Stimulated activated naive CD8-positive, alpha-beta T cell treated with anti-CD3 and anti-CD28 coated beads, Interleukin-15, amount 100 ng/mL, for 72 hours (primary cell): Measurements from ENCODE around the gene ATP2B2.
A peak's percentile ranks its signal among the peaks of the same experiment; 100 is the strongest.

Source experiments
- ATAC-seq: fragments of 150-1000 bp; cut with Tn5 transposase; 2 replicates; pipeline ENCODE4 v1.10.0; 2021; ENCODE audit warnings: mild to moderate bottlenecking, moderate library complexity
- DNase-seq, 2 donors: peaks; one replicate each; pipeline ENCODE4 v3.0.0; 2021 to 2022
- H3K27ac Mint-ChIP-seq, 2 donors: one replicate each; pipeline ENCODE4 v1.8.0; 2022; ENCODE audit warnings: mild to moderate bottlenecking in 2 of 2, mixed read lengths in 2 of 2, moderate library complexity in 2 of 2
- H3K27me3 Mint-ChIP-seq: one replicate; pipeline ENCODE4 v1.8.0; 2022; ENCODE audit warnings: mixed read lengths
- H3K4me1 Mint-ChIP-seq: one replicate; pipeline ENCODE4 v1.8.0; 2022; ENCODE audit warnings: mild to moderate bottlenecking, mixed read lengths
- H3K4me3 Mint-ChIP-seq, 2 donors: one replicate each; pipeline ENCODE4 v1.8.0; 2022; ENCODE audit warnings: mild to moderate bottlenecking in 2 of 2, mixed read lengths in 2 of 2, moderate library complexity in 1 of 2
- H3K9me3 Mint-ChIP-seq, 2 donors: one replicate each; pipeline ENCODE4 v1.8.0; 2022; ENCODE audit warnings: mixed read lengths in 2 of 2

Gene ATP2B2

GRCh38 chr3:10462641-10463532 is 42.5 kb downstream of the ATP2B2 start:
- Mint-ChIP-seq H3K27ac (peak overlapping the region in 1 of 2 donors; percentile 71), H3K9me3 (no peaks in the 10 kb centered on the region), H3K27me3 (no peaks in the 10 kb centered on the region), H3K4me1 (no peaks in the 10 kb centered on the region), H3K4me3 (no peak overlapping the region)
- ATAC-seq, result no peak
- no peak for DNase-seq

- ATAC-seq (no peak), DNase-seq (no peak)
- Mint-ChIP-seq H3K27ac (no peak overlapping the region), H3K9me3 (no peaks in the 10 kb centered on the region), H3K27me3 (peaks cover 10% of the 10 kb centered on the region), H3K4me1 (no peaks in the 10 kb centered on the region), H3K4me3 (no peak overlapping the region)
These were observed 44.3 kb downstream of the ATP2B2 start for GRCh38 chr3:10460951-10461545.

GRCh38 chr3:10459954-10460754 is 45.2 kb downstream of the ATP2B2 start:
- Mint-ChIP-seq H3K4me1 (no peaks in the 10 kb centered on the region), H3K9me3 (no peaks in the 10 kb centered on the region), H3K4me3 (no peak overlapping the region), H3K27ac (no peak overlapping the region), H3K27me3 (peaks cover 10% of the 10 kb centered on the region)
- peak; percentile 79 for ATAC-seq
- peak; percentile 38 to 60 for DNase-seq

GRCh38 chr3:10457560-10457959 is 47.8 kb downstream of the ATP2B2 start:
- ATAC-seq (no peak), DNase-seq (no peak)
- Mint-ChIP-seq H3K4me1 (no peaks in the 10 kb centered on the region), H3K27me3 (peaks cover 20% of the 10 kb centered on the region), H3K4me3 (no peak overlapping the region), H3K27ac (no peak overlapping the region), H3K9me3 (no peaks in the 10 kb centered on the region)

- no peak for ATAC-seq
- Mint-ChIP-seq H3K4me1 (no peaks in the 10 kb centered on the region), H3K4me3 (no peak overlapping the region), H3K9me3 (no peaks in the 10 kb centered on the region), H3K27ac (peak overlapping the region in 1 of 2 donors; percentile 0), H3K27me3 (peaks cover 26% of the 10 kb centered on the region)
- no peak for DNase-seq
These were observed 48.4 kb downstream of the ATP2B2 start for GRCh38 chr3:10456981-10457380.

GRCh38 chr3:10455545-10455914 is 49.9 kb downstream of the ATP2B2 start:
- Mint-ChIP-seq H3K27ac (no peak overlapping the region), H3K4me3 (no peak overlapping the region), H3K9me3 (no peaks in the 10 kb centered on the region), H3K4me1 (no peaks in the 10 kb centered on the region), H3K27me3 (peaks cover 28% of the 10 kb centered on the region)
- no peak for ATAC-seq
- no peak for DNase-seq

GRCh38 chr3:10454907-10455544 is 50.4 kb downstream of the ATP2B2 start:
- Mint-ChIP-seq H3K27ac (no peak overlapping the region), H3K27me3 (peaks cover 33% of the 10 kb centered on the region), H3K4me1 (no peaks in the 10 kb centered on the region), H3K9me3 (no peaks in the 10 kb centered on the region), H3K4me3 (no peak overlapping the region)
- ATAC-seq, result no peak
- DNase-seq, result no peak

GRCh38 chr3:10453431-10454163 is 51.8 kb downstream of the ATP2B2 start:
- ATAC-seq (no peak), DNase-seq (no peak)
- Mint-ChIP-seq H3K4me1 (no peaks in the 10 kb centered on the region), H3K27me3 (peaks cover 36% of the 10 kb centered on the region), H3K9me3 (no peaks in the 10 kb centered on the region), H3K27ac (no peak overlapping the region), H3K4me3 (no peak overlapping the region)

GRCh38 chr3:10450494-10451440 is 54.6 kb downstream of the ATP2B2 start:
- no peak overlapping the region for H3K4me3 Mint-ChIP-seq
- DNase-seq (no peak), ATAC-seq (no peak)
- peaks cover 26% of the 10 kb centered on the region for H3K27me3 Mint-ChIP-seq
- no peaks in the 10 kb centered on the region for H3K4me1 Mint-ChIP-seq
- H3K9me3 Mint-ChIP-seq, result no peaks in the 10 kb centered on the region
- no peak overlapping the region for H3K27ac Mint-ChIP-seq

GRCh38 chr3:10449436-10449835 is 56.0 kb downstream of the ATP2B2 start:
- no peak for DNase-seq
- H3K9me3 Mint-ChIP-seq, result no peaks in the 10 kb centered on the region
- no peak for ATAC-seq
- H3K4me1 Mint-ChIP-seq, result no peaks in the 10 kb centered on the region
- peaks cover 32% of the 10 kb centered on the region for H3K27me3 Mint-ChIP-seq
- H3K4me3 Mint-ChIP-seq, result no peak overlapping the region
- H3K27ac Mint-ChIP-seq, result no peak overlapping the region

GRCh38 chr3:10448544-10448943 is 56.8 kb downstream of the ATP2B2 start:
- H3K9me3 Mint-ChIP-seq, result no peaks in the 10 kb centered on the region
- H3K27ac Mint-ChIP-seq, result no peak overlapping the region
- DNase-seq, result no peak
- no peak for ATAC-seq
- H3K4me1 Mint-ChIP-seq, result no peaks in the 10 kb centered on the region
- H3K27me3 Mint-ChIP-seq, result peaks cover 27% of the 10 kb centered on the region
- H3K4me3 Mint-ChIP-seq, result no peak overlapping the region

GRCh38 chr3:10447527-10448260 is 57.7 kb downstream of the ATP2B2 start:
- H3K27ac Mint-ChIP-seq, result no peak overlapping the region
- ATAC-seq (no peak), DNase-seq (no peak)
- peaks cover 26% of the 10 kb centered on the region for H3K27me3 Mint-ChIP-seq
- no peak overlapping the region for H3K4me3 Mint-ChIP-seq
- H3K4me1 Mint-ChIP-seq, result no peaks in the 10 kb centered on the region
- no peaks in the 10 kb centered on the region for H3K9me3 Mint-ChIP-seq

- peaks cover 21% of the 10 kb centered on the region for H3K27me3 Mint-ChIP-seq
- no peaks in the 10 kb centered on the region for H3K4me1 Mint-ChIP-seq
These were observed 58.3 kb downstream of the ATP2B2 start for GRCh38 chr3:10447110-10447509.

More at GRCh38 chr3:10447110-10447509, 58.3 kb downstream of the ATP2B2 start:
- Mint-ChIP-seq H3K4me3 (no peak overlapping the region), H3K27ac (no peak overlapping the region), H3K9me3 (no peaks in the 10 kb centered on the region)
- ATAC-seq, result no peak
- no peak for DNase-seq
